IPS DF 6.9 (cell line): Measurements from ENCODE around the gene BAIAP3.

Experiments used
- DNase-seq: peaks from one replicate; pipeline ENCODE4 v3.0.0-alpha.2; 2013; ENCODE audit warnings: low read depth, low spot score
- H3K27ac ChIP-seq: one replicate; pipeline ENCODE4 v1.5.1; 2013; ENCODE audit warnings: low read length, control low read depth
- H3K27me3 ChIP-seq: 2 replicates; pipeline ENCODE4 v1.6.1; 2013; ENCODE audit warnings: mild to moderate bottlenecking, low read length; ENCODE audit not compliant: control insufficient read depth, insufficient read depth
- H3K36me3 ChIP-seq: 2 replicates; pipeline ENCODE4 v1.6.1; 2013; ENCODE audit warnings: low read length; ENCODE audit not compliant: control insufficient read depth, insufficient read depth
- H3K4me1 ChIP-seq: 2 replicates; pipeline ENCODE4 v1.6.1; 2013; ENCODE audit warnings: low read length; ENCODE audit not compliant: control insufficient read depth, insufficient read depth
- H3K4me3 ChIP-seq: 2 replicates; pipeline ENCODE4 v1.5.1; 2013; ENCODE audit warnings: mild to moderate bottlenecking, low read length
- H3K9me3 ChIP-seq: 2 replicates; pipeline ENCODE4 v1.6.1; 2013; ENCODE audit warnings: low read length, inconsistent platforms; ENCODE audit not compliant: control insufficient read depth, insufficient read depth
- WGBS: extraction: QIAGEN DNeasy Blood & Tissue Kit; methylation state at CpG from one replicate; pipeline ENCODE4 v1.1.7; 2013; ENCODE audit warnings: mixed read lengths, missing lambda C conversion rate; ENCODE audit not compliant: insufficient read length, insufficient coverage; 5-methylcytosine and 5-hydroxymethylcytosine counted together

Gene BAIAP3, protein sequence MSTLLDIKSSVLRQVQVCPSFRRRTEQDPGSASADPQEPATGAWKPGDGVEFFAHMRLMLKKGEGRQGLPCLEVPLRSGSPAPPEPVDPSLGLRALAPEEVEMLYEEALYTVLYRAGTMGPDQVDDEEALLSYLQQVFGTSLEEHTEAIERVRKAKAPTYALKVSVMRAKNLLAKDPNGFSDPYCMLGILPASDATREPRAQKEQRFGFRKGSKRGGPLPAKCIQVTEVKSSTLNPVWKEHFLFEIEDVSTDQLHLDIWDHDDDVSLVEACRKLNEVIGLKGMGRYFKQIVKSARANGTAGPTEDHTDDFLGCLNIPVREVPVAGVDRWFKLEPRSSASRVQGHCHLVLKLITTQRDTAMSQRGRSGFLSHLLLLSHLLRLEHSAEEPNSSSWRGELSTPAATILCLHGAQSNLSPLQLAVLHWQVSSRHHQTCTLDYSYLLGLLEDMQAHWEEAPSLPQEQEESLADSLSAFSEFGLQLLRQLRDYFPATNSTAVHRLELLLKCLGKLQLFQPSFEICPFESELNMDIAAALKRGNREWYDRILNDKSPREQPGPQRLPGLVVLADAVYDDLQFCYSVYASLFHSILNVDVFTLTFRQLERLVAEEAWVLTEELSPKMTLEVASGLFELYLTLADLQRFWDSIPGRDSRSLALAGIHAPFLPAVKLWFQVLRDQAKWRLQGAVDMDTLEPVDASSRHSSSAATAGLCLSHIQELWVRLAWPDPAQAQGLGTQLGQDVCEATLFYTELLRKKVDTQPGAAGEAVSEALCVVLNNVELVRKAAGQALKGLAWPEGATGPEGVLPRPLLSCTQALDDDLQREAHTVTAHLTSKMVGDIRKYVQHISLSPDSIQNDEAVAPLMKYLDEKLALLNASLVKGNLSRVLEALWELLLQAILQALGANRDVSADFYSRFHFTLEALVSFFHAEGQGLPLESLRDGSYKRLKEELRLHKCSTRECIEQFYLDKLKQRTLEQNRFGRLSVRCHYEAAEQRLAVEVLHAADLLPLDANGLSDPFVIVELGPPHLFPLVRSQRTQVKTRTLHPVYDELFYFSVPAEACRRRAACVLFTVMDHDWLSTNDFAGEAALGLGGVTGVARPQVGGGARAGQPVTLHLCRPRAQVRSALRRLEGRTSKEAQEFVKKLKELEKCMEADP

DNA sequence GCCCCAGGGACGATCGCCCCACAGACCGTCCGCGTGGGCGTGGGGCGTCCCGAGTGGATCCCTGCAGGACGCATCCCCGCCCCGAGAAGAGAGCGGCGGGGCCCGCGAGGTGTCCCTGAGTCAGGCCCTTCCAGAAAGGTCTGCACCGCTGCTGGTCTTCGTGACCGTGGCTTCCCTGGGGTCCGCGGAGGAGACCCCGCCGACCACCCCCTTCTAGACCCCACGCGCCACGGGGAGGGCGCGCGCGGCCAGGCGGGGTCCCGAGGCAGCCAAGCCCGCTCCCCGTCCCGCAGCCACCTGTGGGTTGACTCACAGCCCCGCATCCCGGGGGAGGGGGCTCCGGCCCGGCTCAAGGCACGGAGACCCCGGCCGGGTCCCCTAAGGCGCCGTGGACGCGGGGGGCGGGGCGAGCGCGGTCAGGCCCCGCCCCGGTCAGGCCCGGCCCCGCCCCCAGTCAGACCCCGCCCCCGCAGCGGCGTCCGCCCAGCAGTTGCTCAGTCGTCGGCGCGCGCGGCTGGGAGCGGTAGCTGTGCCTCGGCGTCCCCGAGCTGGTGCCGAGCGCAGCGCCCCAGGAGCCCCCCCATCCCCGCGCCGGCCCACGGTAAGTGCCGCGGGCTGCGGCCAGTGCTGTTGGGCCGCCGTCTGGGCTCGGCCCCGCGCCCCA, at the start of gene BAIAP3:
BAIAP3 (plus strand) TSS at position 497 of the 664 bp plus-strand sequence. CDS start 4,905 bp downstream, outside the sequence.
- H3K36me3 ChIP-seq: no peaks in the 10 kb centered on the region
- peak within 1 kb of the TSS; percentile 52; the same call in 1 of the 2 replicates for H3K4me3 ChIP-seq
- H3K4me1 ChIP-seq: peaks cover 2% of the 10 kb centered on the region; the same call in 1 of the 2 replicates
- peaks cover 13% of the 10 kb centered on the region; the same call in 1 of the 2 replicates for H3K27me3 ChIP-seq
- no peak for DNase-seq
- no peaks in the 10 kb centered on the region for H3K9me3 ChIP-seq
- no CpG with 5 or more reads among the region's 83 CpGs for WGBS
- H3K27ac ChIP-seq: no peak within 1 kb of the TSS

DNA sequence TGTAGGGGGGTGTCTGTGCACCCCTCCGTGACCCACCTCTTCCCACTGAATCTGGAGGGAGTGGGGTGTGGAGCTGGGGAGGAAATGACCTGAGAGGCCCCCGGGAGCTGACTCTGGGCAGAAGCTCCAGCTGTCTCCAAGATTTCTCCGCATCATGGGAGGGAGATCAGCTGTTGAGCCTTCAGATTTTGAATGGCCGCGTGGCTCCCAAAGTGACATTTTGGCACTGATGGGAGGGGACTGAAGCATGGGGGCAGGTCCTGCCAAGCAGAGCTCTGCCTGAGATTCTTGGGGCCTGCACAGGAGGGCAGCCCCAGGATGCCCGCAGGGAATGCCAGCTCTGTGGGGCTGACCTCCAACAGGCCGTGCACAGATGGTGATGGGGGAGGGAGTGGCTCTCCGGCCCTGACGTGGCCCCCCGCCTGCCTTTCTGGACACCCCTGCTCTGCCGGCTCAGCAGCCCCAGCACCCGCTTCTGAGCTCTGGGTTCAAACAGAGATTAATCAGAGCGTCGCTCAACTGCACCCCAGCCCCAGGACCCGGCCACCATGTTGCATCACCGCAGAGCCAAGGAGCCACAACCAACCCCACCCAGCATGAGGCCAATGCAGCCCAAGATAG, 49.3 kb upstream of the BAIAP3 start:
- H3K4me1 ChIP-seq: peaks cover 4% of the 10 kb centered on the region; the same call in 1 of the 2 replicates
- no peak for DNase-seq
- no peaks in the 10 kb centered on the region for H3K9me3 ChIP-seq
- H3K4me3 ChIP-seq: no peak overlapping the region
- no peaks in the 10 kb centered on the region for H3K27me3 ChIP-seq
- H3K36me3 ChIP-seq: no peaks in the 10 kb centered on the region
- no CpG with 5 or more reads among the region's 16 CpGs for WGBS
- H3K27ac ChIP-seq: no peak overlapping the region

DNA sequence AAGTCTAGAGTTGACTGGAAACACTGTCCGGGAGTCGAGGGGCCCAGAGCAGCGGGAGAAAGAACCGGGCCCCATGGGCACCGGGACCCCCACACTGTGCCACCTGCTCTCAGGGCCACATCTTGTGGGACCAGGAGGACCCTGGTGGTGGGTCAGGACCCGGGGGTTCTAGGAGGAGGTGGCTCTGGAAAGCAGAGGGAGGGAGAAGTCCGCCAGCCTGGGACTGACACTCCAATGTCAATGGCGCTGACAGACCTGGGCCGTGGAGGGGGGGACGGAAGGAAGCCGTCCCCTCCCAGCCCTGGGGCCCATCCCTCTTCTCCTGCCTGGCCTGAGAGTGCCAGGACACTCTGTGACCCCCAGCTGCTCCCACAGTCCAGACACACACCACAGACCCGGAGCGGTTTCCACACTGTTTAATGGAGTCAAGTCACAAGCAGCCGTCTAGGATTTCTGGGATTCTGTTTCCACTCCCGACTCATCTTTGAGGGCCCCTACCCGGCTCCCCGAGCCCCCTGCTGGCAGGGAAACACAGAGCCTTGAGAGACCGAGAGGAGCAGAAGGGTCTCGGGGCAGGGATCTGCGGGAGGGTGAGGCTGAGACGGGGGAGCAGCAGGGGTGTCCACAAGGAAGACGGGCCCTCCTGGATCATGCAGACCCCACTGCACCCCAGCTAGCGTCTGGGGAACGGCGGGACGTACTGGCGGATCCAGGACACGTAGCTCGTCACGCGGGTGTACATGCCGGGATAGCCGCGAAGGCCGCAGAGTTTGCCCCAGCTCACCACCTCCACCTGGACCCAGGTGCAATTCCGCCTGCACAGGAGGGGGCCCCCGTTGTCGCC, 47.6 kb upstream of the BAIAP3 start:
- WGBS: no CpG with 5 or more reads among the region's 38 CpGs
- H3K36me3 ChIP-seq: no peaks in the 10 kb centered on the region

DNA sequence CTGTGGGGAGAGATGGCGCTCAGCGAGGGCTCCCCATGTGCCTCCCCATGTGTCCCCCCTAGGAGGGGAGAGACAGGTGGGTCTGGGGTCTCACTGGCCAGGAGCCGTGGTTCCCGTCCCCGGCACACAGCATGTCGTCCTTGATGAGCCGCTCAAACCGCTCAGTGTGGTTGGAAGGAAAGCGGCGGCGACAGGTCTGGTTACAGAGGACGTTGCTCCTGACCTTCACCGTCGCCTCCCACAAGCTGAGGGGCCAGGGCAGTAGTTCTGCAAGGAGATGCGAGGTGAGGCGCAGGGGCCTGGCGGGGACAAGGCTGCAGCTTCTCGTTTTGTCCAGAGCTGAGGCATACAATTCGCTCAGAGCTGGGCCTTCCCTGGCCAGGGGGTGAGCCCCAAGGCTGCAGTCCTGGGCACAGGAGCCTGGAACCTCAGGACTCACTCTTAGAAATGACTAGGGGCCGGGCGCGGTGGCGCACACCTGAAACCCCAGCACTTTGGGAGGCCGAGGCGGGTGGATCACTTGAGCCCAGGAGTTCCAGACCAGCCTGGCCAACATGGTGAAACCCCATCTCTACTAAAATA, 46.8 kb upstream of the BAIAP3 start:
- Histone ChIP-seq H3K4me3 (no peak overlapping the region), H3K9me3 (no peaks in the 10 kb centered on the region), H3K36me3 (no peaks in the 10 kb centered on the region), H3K27ac (no peak overlapping the region), H3K4me1 (peaks cover 8% of the 10 kb centered on the region), H3K27me3 (peaks cover 9% of the 10 kb centered on the region)
- WGBS: no CpG with 5 or more reads among the region's 25 CpGs
- DNase-seq: no peak

More for the DNA sequence above, 47.6 kb upstream of the BAIAP3 start:
- Histone ChIP-seq H3K27ac (no peak overlapping the region), H3K4me3 (no peak overlapping the region), H3K9me3 (no peaks in the 10 kb centered on the region), H3K27me3 (peaks cover 9% of the 10 kb centered on the region), H3K4me1 (peaks cover 7% of the 10 kb centered on the region)
- DNase-seq: no peak

DNA sequence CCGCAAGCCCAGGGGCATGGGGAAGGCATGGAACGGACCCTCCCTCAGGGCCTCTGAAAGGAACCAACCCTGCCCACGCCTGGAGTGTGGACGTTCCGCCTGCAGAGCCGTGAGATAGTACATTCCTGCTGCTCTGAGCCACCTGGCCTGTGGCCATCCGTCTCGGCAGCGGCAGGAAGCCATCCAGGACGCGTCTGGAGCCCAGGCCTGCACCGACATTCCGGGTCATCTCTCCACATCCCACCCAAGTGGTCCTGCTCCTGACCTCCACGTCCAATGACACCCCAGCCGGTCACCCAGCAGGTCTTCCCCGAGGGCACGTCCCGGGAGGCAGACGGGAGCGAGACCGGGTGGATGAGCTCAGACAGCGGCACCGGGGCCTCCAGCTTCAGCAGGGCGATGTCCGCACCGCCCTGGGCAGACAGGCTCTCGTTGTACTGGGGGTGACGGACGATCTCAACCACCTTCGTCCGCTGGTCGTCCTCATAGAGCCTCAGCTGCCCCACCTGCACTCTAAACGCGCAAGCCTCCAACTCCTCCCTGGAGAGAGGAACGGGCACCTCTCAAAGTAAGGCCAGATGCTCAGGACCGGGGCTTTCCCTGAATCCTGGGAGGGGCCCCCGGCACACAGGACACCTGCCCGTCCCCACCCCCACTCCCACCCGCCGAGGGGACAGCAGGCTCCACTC, 45.3 kb upstream of the BAIAP3 start:
- Histone ChIP-seq H3K4me1 (peaks cover 9% of the 10 kb centered on the region), H3K27me3 (peaks cover 9% of the 10 kb centered on the region), H3K9me3 (no peaks in the 10 kb centered on the region), H3K27ac (no peak overlapping the region), H3K36me3 (no peaks in the 10 kb centered on the region), H3K4me3 (no peak overlapping the region)
- no peak for DNase-seq
- WGBS: no CpG with 5 or more reads among the region's 40 CpGs

DNA sequence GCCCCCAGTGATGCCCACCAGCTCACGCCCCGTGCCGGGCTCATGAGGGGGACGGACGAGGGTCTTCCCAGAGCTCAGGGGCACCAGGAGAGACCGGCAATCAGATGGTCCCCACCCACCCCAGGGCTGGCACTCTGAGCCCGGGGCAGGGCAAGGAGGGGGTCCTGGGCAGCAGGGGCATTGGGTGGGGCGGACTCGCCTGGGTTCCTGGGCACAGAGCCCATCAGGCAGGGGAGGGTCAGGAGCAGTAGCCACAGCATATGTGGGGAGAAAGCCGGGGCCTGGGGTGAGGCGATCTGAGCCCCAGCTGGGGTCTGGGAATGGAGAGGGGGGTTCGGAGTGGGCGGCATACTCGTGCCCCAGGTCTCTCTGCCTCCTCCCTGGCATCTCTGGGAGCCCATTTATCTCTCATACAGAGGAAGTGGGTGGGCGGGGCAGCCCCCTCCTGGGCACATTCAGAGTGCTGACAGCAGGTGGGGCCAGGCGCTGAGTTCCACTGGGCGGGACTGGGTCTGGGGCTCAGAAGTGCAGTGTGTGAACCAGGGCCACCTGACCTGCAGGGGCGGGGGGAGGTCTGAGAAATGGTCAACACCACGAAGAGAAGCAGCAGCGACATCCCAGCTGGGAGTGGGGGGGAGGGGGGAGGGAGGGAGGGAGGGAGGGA, 44.5 kb upstream of the BAIAP3 start:
- no CpG with 5 or more reads among the region's 20 CpGs for WGBS
- no peak overlapping the region for H3K4me3 ChIP-seq
- no peaks in the 10 kb centered on the region for H3K36me3 ChIP-seq
- peaks cover 7% of the 10 kb centered on the region for H3K4me1 ChIP-seq
- DNase-seq: no peak
- H3K27me3 ChIP-seq: peaks cover 9% of the 10 kb centered on the region
- H3K9me3 ChIP-seq: no peaks in the 10 kb centered on the region
- no peak overlapping the region for H3K27ac ChIP-seq

DNA sequence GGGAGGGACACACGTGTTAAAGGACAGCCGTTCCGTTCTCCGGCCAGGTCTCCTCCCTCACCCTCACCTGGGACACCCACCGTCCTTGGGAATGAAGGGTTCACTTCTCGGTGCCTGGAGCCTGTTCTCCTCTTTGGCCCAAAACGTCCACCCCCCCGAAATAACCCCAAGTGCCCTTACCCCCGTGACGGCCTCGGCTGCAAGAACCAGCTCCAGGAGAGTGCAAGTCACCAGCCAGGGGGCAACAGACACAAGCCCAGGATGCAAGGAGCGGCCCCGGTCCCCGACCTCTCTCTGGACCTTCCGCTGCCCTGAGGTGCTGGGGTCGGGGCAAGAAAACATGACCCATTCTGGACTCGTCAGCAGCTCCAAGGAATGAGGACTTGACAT, 44.0 kb upstream of the BAIAP3 start:
- no peak overlapping the region for H3K27ac ChIP-seq
- peak overlapping the region; percentile 23; the same call in 1 of the 2 replicates for H3K4me3 ChIP-seq
- no peaks in the 10 kb centered on the region for H3K36me3 ChIP-seq
- WGBS: no CpG with 5 or more reads among the region's 17 CpGs
- no peak for DNase-seq
- peaks cover 7% of the 10 kb centered on the region for H3K4me1 ChIP-seq
- no peaks in the 10 kb centered on the region for H3K9me3 ChIP-seq
- peaks cover 9% of the 10 kb centered on the region for H3K27me3 ChIP-seq

DNA sequence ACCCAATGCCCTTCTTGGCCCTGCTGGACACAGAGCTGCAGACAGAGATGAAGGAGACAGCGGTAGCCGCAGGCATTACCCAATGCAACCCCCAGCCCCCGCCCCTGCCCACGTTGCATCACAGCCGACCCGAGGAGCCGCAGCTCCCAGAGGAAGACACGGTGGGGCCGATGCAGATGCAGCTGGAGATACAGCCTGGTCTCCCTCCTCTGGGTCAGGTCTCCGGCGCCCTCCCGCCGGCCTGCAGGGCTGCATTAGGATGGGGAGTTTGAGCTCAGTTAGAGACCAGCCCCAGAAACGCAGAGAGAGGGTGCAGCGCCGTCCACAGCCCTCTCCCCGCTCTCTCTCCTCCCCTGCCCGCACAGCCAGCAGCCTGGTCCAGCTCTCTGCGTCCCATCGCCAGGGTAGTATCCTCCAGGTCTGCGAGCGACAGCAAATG, 43.4 kb upstream of the BAIAP3 start:
- Histone ChIP-seq H3K27ac (no peak overlapping the region), H3K4me3 (no peak overlapping the region), H3K9me3 (no peaks in the 10 kb centered on the region), H3K4me1 (peaks cover 7% of the 10 kb centered on the region), H3K27me3 (peaks cover 9% of the 10 kb centered on the region), H3K36me3 (no peaks in the 10 kb centered on the region)
- no CpG with 5 or more reads among the region's 22 CpGs for WGBS
- no peak for DNase-seq
